PC-9 (cell line): Measurements from ENCODE around the gene FKBP1B.

Source experiments
- CTCF ChIP-seq: fragments of 200-600 bp; sonication (generic); conservative IDR thresholded peaks from 2 replicates; pipeline ENCODE4 v1.6.1; 2017; ENCODE audit warnings: mixed run types, antibody characterized with exemption, mild to moderate bottlenecking, moderate library complexity
- EZH2 ChIP-seq: fragments of 200-600 bp; sonication (generic); IDR thresholded peaks from 2 replicates; pipeline ENCODE4 v1.8.0; 2017; ENCODE audit warnings: antibody characterized with exemption, low read depth

- TF ChIP-seq CTCF (no peak), EZH2 (no peak)
Measured at GRCh38 chr2:24077879-24078278, 28.3 kb downstream of the FKBP1B start.
